AG08395 (cell line): Measurements from ENCODE around the gene IQCE.
"Not testable (repeated sequence)": the region's sequence is repeated elsewhere in the genome, so short reads cannot be mapped to it uniquely, and the experiment has no call there.

Experiments used
- DNase-seq: peaks from one replicate; pipeline ENCODE4 v3.0.0; 2012; ENCODE audit warnings: mixed read lengths, low spot score

Gene IQCE

GRCh38 chr7:2533566-2533965, 25.2 kb upstream of the IQCE start:
- DNase-seq = not testable (repeated sequence)

- DNase-seq = not testable (repeated sequence)
Measured at GRCh38 chr7:2534214-2534613, 24.6 kb upstream of the IQCE start.

- not testable (repeated sequence) for DNase-seq
Measured at GRCh38 chr7:2535872-2536627, 22.7 kb upstream of the IQCE start.

DNA sequence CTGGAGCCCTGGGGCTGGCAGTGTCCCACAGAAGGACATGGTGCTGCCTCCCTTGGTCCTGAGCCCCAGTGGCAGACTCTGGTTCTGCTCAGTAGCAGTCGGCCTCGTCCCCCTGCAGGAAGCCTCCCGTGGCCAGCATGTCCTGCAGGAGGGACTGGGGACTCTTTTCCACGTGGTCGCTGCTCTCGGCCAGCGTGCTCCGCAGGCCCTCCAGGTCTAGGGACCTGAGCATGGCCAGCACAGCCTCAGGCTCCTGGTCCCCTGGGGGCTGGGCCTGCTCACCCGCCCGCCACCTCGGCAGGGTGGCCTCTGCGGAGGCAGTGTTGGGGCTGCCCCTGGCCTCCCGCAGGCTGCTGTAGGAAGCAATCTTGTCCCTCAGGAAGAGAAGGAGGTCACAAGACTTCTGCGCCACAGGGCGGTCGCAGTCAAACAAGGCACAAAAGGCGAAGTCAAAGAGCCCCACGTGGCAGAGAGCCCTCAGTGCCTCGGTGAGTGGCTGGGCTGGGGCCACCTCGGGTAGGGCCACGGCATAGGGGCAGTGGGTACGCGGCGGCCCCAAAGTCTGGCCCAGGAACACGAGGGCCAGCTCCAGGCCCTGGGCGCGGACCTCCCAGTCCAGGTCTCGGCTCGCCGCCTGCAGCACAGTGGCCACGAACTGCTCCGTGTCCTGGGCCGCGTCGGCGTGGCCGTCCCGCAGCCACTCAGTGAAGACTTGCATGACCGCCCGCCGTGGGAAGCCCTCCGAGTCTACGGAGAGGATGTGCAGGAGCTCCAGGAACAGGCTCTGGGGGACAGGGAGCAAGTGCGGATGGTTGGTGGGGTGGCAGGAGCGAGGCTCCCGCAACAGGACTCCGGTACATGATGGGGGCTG, 20.6 kb upstream of the IQCE start:
- peak; percentile 3 for DNase-seq

GRCh38 chr7:2539031-2539911, 19.5 kb upstream of the IQCE start:
- peak; percentile 1 for DNase-seq

DNA sequence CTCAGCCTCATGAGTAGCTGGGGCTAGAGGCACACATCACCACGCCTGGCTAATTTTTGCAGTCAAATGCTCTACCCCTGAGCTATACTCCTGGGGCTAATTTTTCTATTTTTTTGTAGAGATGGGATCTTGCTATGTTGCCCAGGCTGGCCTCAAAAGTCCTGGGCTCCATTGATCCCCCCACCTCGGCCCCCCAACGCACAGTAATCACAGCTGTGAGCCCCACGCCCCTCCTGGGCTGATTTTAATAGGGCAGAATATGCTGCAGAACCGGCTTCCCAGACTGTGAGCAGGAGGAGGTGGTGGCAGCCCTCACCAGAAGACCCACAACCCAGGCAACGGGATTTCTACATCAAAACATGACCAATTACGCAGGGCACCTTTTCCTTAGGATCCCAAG, 18.6 kb upstream of the IQCE start:
- no peak for DNase-seq

GRCh38 chr7:2540641-2541051, 18.1 kb upstream of the IQCE start:
- peak; percentile 1 for DNase-seq

GRCh38 chr7:2541291-2542010, 17.3 kb upstream of the IQCE start:
- peak; percentile 1 for DNase-seq

- DNase-seq = peak; percentile 2
Measured at GRCh38 chr7:2542011-2542915, 16.5 kb upstream of the IQCE start.

- DNase-seq = peak; percentile 1
Measured at GRCh38 chr7:2542916-2543871, 15.6 kb upstream of the IQCE start.

DNA sequence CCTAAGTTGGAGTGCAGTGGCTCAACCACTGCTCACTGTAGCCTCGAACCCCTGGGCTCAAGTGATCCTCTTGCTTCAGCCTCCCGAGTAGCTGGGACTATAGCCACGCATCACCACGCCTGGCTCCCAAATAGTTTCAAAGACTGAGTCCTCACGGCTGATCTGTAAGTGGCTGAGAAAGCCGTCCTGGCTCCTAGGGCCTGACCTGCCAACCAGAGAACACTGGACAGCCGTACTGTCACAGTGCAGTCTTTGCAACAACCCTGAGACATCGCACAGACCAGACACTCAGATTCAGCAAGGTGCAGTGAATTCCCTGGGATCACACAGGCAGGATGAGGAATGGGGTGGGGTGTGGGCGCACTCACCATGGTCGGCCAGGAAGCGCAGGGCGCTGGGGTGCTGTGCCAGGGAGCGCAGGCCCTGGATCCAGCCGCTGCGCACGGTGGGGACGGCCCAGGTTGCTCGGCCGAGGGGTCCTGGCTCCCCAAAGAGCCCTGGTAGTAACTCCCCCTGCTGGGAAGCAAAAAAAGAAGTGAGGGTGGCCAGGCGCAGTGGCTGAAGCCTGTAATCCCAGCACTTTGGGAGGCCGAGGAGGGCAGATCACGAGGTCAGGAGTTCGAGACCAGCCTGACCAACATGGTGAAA, 14.1 kb upstream of the IQCE start:
- peak; percentile 1 for DNase-seq

DNA sequence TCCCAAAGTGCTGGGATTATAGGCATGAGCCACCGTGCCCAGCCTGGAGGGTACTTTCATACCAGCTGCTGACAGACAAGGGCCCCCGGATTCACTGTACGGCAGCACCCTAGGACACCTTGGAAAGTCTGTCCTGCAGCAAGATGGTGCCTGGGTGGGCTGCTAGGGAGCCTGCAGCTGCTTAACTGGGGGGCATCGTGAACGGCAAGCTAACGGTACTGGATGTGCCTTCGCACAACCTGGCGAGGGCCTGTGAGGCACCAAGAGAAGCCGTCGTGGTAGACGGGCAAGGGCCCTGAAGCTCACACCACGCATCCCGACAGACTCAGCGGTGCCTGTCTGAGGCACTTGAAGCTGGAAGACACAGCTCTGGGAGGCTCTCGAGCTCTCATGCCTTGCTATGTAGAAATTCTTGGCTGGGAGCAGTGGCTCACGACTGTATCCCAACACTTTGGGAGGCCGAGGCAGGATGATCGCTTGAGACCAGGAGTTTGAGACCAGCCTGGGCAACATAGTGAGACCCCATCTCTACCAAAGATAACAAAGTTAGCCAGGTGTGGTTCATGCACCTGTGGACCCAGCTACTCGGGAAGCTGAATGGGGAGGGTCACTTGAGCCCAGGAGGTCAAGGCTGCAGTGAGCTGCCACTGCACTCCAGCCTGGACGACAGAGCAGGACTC, 12.9 kb upstream of the IQCE start:
- DNase-seq = no peak

DNA sequence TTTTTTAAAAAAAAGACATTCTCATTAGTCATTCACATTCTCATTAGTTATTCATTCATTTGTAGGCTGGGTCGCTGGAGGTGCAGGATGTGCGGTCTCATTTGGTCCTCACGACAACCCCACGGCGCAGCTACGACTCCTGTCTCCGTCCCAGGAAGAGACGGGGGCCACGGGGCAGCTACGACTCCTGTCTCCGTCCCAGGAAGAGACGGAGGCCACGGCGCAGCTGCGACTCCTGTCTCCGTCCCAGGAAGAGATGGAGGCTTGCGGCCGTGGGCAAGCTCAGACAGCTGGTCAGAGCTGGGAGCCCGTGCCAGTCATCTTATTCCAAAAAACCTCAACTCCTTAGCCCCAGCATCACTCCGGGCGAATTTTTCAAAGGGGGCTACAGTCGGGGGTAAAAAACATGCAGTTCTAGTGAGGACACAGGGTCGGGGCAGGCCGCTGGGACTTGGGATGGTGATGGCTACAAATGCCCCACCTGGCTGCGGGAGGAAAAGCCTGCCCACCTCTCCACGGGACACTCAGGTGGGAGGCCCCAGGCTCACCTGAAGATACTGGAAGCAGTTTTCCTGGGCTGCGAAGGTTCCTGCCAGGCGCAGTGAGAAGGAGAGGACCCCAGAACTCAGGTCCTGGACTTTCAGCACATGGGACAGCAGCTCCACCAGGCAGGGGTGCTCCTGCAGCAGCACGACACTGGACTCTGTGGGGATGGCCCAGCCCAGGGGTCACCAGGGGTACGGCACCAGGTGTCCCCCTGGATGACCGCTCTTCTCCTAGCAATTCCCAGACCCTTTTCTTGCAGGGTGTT, 11.8 kb upstream of the IQCE start:
- no peak for DNase-seq

GRCh38 chr7:2551418-2551817, 7.4 kb upstream of the IQCE start:
- no peak for DNase-seq

- DNase-seq = no peak
Measured at GRCh38 chr7:2553108-2553507, 5.7 kb upstream of the IQCE start.

- no peak for DNase-seq
Measured at GRCh38 chr7:2553831-2554581, 4.8 kb upstream of the IQCE start.
